ENCODE measurements around the gene EVX2.
A peak's percentile ranks its signal among the peaks of the same experiment; 100 is the strongest.

The EVX2 gene

DNA sequence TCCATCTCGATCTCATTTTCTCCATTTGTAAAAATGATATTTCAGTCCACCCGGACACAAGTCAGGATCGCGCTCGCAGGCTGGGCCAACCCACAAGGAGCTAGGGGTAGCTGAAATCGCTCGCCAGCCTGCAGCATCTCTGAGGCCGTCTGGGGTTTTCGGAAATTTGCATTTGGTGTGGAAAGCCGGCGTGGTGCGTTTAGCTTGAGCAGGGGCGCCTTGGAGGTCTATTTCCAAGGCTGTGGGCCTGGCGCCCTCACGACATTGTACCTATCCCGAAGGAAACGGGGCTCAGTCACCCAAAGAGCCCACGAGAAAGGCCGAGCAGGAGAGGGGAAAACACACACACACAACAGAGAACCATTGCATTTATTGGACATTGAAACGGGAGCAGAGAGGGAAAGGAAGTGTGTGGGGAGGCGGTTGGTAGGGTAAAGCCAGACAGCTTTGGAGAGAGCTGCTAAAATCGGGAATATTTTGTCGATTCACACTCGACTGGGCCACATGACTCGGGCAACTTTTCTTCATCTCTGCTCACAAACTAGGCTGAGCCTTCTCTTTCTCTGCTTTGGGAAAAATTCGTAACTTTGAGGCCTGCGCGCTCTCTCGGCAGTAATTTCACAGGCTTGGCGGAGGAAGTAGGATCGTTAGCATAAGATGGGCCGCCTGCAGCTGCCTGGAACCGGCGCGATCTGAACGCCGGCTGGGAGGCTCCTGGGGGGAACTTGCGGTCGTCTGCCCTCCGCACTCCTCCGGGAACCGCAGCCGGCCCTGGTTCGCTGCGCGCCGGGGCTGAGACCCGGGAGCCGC, 44.6 kb upstream of the EVX2 start:
- TF ChIP-seq, protein P1, sequence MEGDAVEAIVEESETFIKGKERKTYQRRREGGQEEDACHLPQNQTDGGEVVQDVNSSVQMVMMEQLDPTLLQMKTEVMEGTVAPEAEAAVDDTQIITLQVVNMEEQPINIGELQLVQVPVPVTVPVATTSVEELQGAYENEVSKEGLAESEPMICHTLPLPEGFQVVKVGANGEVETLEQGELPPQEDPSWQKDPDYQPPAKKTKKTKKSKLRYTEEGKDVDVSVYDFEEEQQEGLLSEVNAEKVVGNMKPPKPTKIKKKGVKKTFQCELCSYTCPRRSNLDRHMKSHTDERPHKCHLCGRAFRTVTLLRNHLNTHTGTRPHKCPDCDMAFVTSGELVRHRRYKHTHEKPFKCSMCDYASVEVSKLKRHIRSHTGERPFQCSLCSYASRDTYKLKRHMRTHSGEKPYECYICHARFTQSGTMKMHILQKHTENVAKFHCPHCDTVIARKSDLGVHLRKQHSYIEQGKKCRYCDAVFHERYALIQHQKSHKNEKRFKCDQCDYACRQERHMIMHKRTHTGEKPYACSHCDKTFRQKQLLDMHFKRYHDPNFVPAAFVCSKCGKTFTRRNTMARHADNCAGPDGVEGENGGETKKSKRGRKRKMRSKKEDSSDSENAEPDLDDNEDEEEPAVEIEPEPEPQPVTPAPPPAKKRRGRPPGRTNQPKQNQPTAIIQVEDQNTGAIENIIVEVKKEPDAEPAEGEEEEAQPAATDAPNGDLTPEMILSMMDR (IDR thresholded peaks at IDR 0.05; ENCODE audit: poor library complexity, severe bottlenecking), result no peak
- H3K9me3 ChIP-seq (ENCODE audit: severe bottlenecking), result no peaks in the 10 kb centered on the region
- H3K27ac ChIP-seq (ENCODE audit: poor library complexity, severe bottlenecking), result no peak overlapping the region
- no peaks in the 10 kb centered on the region for H3K27me3 ChIP-seq (ENCODE audit: insufficient read depth, poor library complexity, severe bottlenecking)
- peaks cover 5% of the 10 kb centered on the region for H3K4me1 ChIP-seq (ENCODE audit: insufficient read depth, poor library complexity, severe bottlenecking)
- DNase-seq (ENCODE audit: low spot score), result no peak
- no peak for ATAC-seq (ENCODE audit: low read depth)
- no peak overlapping the region for H3K4me3 ChIP-seq (ENCODE audit: severe bottlenecking)
- peaks cover 6% of the 10 kb centered on the region for H3K36me3 ChIP-seq (ENCODE audit: low read depth)

DNA sequence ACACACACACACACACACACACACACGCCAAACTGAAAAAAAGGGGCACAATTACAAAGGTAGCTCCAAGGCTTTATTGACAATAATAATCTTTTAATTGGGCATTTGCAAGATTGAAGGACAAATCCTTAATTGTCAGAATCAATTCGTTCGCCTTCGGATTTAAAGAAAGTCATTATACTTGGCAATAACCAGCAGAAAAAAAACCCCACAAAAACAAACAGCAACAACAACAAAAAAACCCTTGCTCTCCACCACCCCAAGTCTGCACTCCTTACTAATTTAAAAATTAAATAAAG, 44.0 kb upstream of the EVX2 start:
- TF ChIP-seq, protein P1 (IDR thresholded peaks at IDR 0.05; ENCODE audit: poor library complexity, severe bottlenecking), result no peak
- no peaks in the 10 kb centered on the region for H3K9me3 ChIP-seq (ENCODE audit: severe bottlenecking)
- no peak for DNase-seq (ENCODE audit: low spot score)
- ATAC-seq (ENCODE audit: low read depth), result no peak
- H3K4me1 ChIP-seq (ENCODE audit: insufficient read depth, poor library complexity, severe bottlenecking), result peaks cover 5% of the 10 kb centered on the region
- no peak overlapping the region for H3K27ac ChIP-seq (ENCODE audit: poor library complexity, severe bottlenecking)
- no peaks in the 10 kb centered on the region for H3K27me3 ChIP-seq (ENCODE audit: insufficient read depth, poor library complexity, severe bottlenecking)
- peaks cover 8% of the 10 kb centered on the region for H3K36me3 ChIP-seq (ENCODE audit: low read depth)
- H3K4me3 ChIP-seq (ENCODE audit: severe bottlenecking), result no peak overlapping the region

DNA sequence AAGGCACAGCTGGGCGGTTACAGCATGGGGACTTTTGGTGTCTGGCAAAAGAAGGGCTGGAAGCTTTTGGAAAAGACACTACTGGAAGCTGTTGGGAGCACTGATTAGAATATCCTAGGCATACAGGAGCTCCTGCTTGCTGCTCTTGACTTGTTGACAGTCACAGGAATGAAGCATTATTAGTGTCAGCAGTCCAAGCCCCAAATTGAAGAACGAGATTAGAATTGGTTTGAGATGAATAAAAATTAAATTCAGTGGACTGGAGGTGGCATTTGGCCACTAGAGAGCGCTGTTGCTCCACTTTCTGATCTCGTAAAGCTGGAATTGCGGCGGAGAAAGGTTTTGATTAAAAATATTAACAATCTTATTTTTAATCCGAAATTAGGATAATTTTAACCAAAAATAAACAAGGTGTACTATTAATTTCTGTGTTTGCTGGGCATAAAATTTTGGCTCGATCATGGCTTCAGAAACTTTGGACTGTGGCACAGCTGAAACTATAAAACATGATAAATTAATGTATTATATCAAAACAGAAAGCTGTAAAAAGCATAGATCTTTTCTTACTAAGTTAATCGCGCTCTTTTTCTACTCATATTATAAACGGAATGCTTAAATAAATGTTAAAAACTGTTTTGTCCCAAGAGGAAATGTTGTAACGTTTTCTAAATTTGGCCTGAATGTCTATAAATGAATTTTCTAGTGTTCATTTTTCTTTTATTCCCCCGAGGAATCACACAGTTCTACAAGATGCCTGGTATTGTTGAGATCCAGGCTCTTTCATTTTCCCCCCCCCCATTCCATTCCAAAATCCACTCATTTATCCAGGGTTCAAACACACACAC, 43.4 kb upstream of the EVX2 start:
- TF ChIP-seq, protein P1 (IDR thresholded peaks at IDR 0.05; ENCODE audit: poor library complexity, severe bottlenecking), result peak; percentile 94
- no peak overlapping the region for H3K4me3 ChIP-seq (ENCODE audit: severe bottlenecking)
- H3K27me3 ChIP-seq (ENCODE audit: insufficient read depth, poor library complexity, severe bottlenecking), result no peaks in the 10 kb centered on the region
- H3K27ac ChIP-seq (ENCODE audit: poor library complexity, severe bottlenecking), result no peak overlapping the region
- ATAC-seq (ENCODE audit: low read depth) (peak; percentile 13; the same call in 1 of the 3 replicates), DNase-seq (ENCODE audit: low spot score) (no peak)
- peaks cover 5% of the 10 kb centered on the region for H3K4me1 ChIP-seq (ENCODE audit: insufficient read depth, poor library complexity, severe bottlenecking)
- H3K36me3 ChIP-seq (ENCODE audit: low read depth), result peaks cover 8% of the 10 kb centered on the region
- no peaks in the 10 kb centered on the region for H3K9me3 ChIP-seq (ENCODE audit: severe bottlenecking)

DNA sequence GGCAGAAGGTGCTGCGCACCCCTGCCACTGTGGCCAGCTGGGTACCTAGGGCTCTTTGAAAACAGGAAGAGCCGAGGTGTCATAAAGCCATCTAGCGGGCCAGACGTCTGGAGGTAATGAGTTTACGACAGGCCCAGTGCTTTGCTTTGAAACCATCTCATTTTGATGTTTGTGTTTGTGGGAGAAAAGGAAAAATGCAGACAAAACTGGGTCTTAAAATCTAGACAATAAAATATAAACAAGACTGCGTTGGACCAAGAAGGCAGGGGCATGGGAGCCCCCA, 42.0 kb upstream of the EVX2 start:
- H3K36me3 ChIP-seq (ENCODE audit: low read depth), result peaks cover 8% of the 10 kb centered on the region
- DNase-seq (ENCODE audit: low spot score) (no peak), ATAC-seq (ENCODE audit: low read depth) (no peak)
- H3K27ac ChIP-seq (ENCODE audit: poor library complexity, severe bottlenecking), result no peak overlapping the region
- H3K4me3 ChIP-seq (ENCODE audit: severe bottlenecking), result no peak overlapping the region
- no peaks in the 10 kb centered on the region for H3K27me3 ChIP-seq (ENCODE audit: insufficient read depth, poor library complexity, severe bottlenecking)
- H3K9me3 ChIP-seq (ENCODE audit: severe bottlenecking), result no peaks in the 10 kb centered on the region
- TF ChIP-seq, protein P1 (IDR thresholded peaks at IDR 0.05; ENCODE audit: poor library complexity, severe bottlenecking), result no peak
- peaks cover 5% of the 10 kb centered on the region for H3K4me1 ChIP-seq (ENCODE audit: insufficient read depth, poor library complexity, severe bottlenecking)

Measured in RWPE2 (cell line).